GM18511 (cell line): ENCODE measurements around the gene P3H2.
A peak's percentile ranks its signal among the peaks of the same experiment; 100 is the strongest.
"Not testable (repeated sequence)": the region's sequence is repeated elsewhere in the genome, so short reads cannot be mapped to it uniquely, and the experiment has no call there.

ENCODE experiments used
- ATAC-seq: cut with Tn5 transposase; IDR thresholded peaks from one replicate; pipeline ENCODE4 v1.9.1; 2021; ENCODE audit warnings: mild to moderate bottlenecking, moderate library complexity; ENCODE audit not compliant: unreplicated experiment

Gene P3H2

DNA sequence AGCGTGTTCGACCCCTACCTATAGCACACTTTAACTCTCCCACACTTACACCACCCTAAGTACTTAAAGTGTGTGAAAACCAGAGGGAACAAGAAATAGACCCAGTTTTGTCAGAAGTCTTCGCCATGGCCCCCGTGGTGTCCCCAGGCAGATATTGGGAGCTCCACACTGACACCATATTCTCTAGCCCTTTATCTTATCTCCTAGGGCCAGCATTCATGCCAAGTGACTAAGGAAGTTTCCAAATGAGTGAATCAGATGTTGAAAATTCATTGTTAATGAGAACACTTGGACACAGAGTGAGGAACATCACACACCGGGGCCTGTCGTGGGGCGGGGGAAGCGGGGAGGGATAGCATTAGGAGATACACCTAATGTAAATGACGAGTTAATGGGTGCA lies 31.8 kb downstream of the P3H2 start:
- ATAC-seq = no peak

- ATAC-seq = no peak
Observed at GRCh38 chr3:190086191-190086590, 34.5 kb downstream of the P3H2 start.

GRCh38 chr3:190084983-190085382 lies 35.7 kb downstream of the P3H2 start:
- ATAC-seq = no peak

- no peak for ATAC-seq
Observed at GRCh38 chr3:190083635-190084034, 37.1 kb downstream of the P3H2 start.

DNA sequence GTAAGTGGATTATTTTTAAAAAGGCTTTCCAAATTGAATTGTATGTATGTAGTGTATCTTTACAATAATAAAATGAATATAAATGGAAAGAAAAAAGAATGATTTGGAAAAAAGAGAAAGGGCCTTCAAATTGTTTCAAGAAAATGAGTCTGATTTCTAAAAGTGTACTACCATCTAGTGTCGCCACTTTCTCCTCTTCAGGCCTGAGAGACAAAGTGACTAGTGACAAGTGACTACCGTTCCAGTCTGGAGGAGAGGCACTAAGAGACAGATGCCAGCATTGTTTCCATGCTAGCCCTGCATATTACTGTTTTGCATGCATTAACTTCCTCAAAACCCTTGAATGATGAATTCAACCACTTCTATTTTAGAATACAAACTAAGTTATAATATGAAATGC lies 39.3 kb downstream of the P3H2 start:
- ATAC-seq = no peak

- not testable (repeated sequence) for ATAC-seq
Observed at GRCh38 chr3:190079173-190079572, 41.5 kb downstream of the P3H2 start.

- ATAC-seq = no peak
Observed at GRCh38 chr3:190077395-190078045, 43.2 kb downstream of the P3H2 start.

DNA sequence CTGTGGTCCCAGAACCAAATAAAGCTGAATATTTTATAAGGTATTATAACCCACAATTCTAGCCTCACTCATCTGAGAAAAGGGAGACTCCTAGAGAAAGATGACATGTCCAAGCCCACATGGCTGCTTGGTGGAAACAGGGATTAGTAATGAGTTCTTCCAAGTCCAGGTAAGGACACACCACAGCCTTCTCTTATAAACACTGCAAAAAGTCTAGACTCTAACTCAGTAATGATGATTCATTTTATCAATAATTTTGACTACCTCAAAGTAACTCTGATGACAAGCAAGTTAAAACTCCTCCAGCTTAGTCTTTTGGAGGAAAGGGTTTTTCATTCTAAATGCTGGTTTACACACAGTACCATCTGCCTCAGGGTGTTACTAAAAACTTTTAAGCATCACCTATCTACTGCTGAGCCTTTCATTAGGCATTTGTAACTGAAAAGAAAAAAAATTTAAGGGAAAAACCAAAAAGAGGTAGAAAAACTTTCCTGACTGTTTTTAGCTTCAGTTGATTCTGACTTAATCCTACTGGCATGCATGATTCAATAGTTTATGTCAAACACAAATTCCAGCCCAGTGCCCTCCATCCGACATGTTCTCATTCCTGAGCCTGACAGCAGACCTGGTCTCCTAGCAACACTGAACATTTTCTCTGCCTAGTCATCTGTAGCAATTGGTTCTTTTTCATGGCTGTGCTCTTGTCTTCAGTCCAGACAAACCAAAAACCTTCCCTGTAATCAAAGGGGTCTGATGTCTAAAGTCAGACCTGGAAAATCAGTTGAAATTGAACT lies 43.9 kb downstream of the P3H2 start:
- ATAC-seq = no peak

- no peak for ATAC-seq
Observed at GRCh38 chr3:190076136-190076535, 44.6 kb downstream of the P3H2 start.

DNA sequence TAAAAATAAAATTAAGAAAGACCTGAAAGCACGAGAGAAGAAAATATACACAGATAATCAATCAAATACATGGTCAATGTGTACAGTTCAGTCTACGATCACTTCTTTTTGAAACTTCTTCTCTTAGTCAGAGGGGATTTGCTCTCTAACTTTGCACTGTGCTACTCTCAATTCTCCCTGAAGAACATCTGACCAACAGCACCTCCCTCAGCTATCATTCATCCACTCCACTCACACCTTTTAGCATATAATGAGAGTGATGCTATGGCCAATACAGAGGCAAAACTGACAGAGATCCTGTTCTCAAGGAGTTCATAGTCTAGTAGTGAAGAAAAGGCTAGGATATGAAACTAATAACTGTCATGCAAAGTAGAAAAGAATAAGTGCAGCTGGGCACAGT lies 45.9 kb downstream of the P3H2 start:
- ATAC-seq = no peak

- peak; percentile 83 for ATAC-seq
Observed at GRCh38 chr3:190073264-190074008, 47.3 kb downstream of the P3H2 start.

GRCh38 chr3:190072856-190073255 lies 47.8 kb downstream of the P3H2 start:
- ATAC-seq = peak; percentile 15

GRCh38 chr3:190071921-190072320 lies 48.8 kb downstream of the P3H2 start:
- ATAC-seq = not testable (repeated sequence)

- no peak for ATAC-seq
Observed at GRCh38 chr3:190070622-190071347, 49.9 kb downstream of the P3H2 start.

DNA sequence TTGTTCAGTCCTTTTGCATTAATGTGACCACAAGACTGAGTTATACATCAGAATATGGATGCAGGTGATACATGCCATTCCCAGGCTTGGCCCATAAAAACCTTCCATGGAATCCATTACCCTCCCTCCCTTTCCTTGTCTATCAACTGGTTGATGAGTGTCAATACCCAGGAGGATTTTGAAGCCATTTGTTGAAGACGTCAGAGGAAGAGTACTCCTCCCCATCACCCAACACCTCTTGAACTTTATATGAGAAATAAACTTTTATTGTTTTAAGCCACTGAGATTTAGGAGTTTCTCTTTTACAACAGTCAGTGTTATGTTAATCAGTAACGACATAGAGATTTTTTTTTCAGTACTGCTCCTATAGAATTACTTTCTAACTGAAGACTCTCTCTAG lies 55.5 kb downstream of the P3H2 start:
- ATAC-seq = no peak

DNA sequence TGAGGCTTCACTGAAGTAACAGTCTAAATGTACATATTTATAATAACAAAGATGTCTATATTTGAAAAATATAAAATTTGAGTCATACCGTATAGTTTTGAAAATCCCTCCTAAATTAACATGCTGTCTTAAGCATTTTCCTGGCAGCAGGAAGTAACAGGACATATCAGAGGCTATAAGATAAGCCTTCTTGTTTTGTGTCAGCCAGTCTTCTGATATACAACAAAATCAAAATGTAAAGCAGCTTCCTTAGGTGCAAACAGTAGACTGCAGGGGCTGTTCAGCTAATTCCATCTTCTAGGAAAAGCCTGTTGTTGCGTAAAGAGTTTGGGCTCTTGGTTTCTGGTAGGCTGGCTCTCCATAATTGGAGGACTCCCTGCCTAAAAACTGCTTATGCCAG lies 56.0 kb downstream of the P3H2 start:
- no peak for ATAC-seq

GRCh38 chr3:190064112-190064511 lies 56.6 kb downstream of the P3H2 start:
- no peak for ATAC-seq

DNA sequence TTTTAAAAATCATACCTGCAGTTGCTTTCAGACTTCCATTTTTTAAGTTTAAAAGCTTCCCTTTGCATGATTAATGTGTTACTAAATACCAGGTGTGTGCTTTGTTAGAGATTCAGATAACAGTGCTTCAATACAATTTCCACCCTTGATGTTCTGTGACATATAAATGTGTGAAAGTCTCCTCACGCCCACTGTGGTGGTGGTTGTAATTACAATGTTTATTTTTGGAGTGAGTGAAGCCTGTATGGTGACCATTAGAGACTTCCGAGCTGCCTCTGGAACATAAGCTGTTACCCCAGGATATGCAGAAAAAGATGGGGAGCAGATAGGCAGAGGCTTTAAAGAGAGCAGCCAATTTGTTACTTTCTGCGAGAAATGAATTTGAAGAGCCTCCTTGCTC lies 57.2 kb downstream of the P3H2 start:
- no peak for ATAC-seq

- ATAC-seq = no peak
Observed at GRCh38 chr3:190060192-190060775, 60.4 kb downstream of the P3H2 start.

GRCh38 chr3:190059242-190059590 lies 61.5 kb downstream of the P3H2 start:
- no peak for ATAC-seq
